ENCODE data around the gene QRICH1. TPM values are rescaled to one million over a fixed set of nuclear protein-coding genes. Genes with fewer than 3 reads are reported as not detected.

QRICH1 gene
- total and polyA plus RNA-seq, 10 of the 15 experiments (the other 5 are each of a cell fraction or from before 2014, with no cell fraction given): 22.2 to 116 (median 81.4) TPM

DNA sequence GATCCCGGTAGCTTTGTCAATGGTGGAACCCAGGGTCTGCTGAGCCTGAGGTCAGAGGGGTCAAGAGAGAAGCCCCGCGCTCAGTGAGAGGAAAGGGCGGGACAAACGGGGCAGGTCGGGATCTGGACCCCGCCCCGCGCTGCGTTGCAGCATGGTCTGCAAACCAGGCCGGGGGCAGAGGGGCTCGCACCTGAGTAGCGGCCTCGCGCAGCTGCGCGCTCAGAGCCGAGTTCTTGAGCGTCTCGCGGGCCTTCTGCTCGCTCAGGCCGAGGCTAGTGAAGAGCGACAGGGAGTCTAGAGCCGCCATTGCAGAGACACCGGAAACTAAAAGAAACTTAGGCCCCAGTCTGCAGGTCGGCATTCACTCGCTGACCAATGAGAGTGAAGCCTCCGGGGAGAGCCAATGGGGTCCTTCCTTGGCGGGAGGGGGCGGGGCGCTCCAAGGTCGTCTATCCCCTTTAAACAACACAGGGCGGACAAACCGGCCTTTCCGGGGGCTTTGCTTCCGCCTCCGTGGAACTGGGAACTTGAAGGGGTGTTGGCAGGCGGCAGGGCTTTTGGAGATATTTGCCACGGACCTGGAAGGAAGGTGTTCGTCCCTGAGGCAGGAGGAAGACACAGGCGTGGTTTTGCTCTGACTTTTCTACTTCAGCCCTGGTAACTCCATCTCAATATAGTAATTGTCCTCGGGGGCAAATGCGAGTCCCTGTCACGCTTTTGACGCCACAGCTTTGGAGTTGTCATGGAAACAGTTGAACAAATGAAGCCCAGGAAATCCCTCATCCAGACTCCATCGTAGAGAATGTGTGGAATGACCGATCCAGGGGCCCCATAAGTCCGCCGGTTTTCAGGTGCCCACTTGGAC lies 10.8 kb upstream of the QRICH1 start, which contains the start of gene QARS1 (continued):
- TF ChIP-seq, protein P1, sequence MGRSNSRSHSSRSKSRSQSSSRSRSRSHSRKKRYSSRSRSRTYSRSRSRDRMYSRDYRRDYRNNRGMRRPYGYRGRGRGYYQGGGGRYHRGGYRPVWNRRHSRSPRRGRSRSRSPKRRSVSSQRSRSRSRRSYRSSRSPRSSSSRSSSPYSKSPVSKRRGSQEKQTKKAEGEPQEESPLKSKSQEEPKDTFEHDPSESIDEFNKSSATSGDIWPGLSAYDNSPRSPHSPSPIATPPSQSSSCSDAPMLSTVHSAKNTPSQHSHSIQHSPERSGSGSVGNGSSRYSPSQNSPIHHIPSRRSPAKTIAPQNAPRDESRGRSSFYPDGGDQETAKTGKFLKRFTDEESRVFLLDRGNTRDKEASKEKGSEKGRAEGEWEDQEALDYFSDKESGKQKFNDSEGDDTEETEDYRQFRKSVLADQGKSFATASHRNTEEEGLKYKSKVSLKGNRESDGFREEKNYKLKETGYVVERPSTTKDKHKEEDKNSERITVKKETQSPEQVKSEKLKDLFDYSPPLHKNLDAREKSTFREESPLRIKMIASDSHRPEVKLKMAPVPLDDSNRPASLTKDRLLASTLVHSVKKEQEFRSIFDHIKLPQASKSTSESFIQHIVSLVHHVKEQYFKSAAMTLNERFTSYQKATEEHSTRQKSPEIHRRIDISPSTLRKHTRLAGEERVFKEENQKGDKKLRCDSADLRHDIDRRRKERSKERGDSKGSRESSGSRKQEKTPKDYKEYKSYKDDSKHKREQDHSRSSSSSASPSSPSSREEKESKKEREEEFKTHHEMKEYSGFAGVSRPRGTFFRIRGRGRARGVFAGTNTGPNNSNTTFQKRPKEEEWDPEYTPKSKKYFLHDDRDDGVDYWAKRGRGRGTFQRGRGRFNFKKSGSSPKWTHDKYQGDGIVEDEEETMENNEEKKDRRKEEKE (IDR thresholded peaks at IDR 0.05): no peak
- TF ChIP-seq, protein P2, sequence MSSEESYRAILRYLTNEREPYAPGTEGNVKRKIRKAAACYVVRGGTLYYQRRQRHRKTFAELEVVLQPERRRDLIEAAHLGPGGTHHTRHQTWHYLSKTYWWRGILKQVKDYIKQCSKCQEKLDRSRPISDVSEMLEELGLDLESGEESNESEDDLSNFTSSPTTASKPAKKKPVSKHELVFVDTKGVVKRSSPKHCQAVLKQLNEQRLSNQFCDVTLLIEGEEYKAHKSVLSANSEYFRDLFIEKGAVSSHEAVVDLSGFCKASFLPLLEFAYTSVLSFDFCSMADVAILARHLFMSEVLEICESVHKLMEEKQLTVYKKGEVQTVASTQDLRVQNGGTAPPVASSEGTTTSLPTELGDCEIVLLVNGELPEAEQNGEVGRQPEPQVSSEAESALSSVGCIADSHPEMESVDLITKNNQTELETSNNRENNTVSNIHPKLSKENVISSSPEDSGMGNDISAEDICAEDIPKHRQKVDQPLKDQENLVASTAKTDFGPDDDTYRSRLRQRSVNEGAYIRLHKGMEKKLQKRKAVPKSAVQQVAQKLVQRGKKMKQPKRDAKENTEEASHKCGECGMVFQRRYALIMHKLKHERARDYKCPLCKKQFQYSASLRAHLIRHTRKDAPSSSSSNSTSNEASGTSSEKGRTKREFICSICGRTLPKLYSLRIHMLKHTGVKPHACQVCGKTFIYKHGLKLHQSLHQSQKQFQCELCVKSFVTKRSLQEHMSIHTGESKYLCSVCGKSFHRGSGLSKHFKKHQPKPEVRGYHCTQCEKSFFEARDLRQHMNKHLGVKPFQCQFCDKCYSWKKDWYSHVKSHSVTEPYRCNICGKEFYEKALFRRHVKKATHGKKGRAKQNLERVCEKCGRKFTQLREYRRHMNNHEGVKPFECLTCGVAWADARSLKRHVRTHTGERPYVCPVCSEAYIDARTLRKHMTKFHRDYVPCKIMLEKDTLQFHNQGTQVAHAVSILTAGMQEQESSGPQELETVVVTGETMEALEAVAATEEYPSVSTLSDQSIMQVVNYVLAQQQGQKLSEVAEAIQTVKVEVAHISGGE (CRISPR knock-in tag; IDR thresholded peaks at IDR 0.05): no peak
- TF ChIP-seq, protein P3, sequence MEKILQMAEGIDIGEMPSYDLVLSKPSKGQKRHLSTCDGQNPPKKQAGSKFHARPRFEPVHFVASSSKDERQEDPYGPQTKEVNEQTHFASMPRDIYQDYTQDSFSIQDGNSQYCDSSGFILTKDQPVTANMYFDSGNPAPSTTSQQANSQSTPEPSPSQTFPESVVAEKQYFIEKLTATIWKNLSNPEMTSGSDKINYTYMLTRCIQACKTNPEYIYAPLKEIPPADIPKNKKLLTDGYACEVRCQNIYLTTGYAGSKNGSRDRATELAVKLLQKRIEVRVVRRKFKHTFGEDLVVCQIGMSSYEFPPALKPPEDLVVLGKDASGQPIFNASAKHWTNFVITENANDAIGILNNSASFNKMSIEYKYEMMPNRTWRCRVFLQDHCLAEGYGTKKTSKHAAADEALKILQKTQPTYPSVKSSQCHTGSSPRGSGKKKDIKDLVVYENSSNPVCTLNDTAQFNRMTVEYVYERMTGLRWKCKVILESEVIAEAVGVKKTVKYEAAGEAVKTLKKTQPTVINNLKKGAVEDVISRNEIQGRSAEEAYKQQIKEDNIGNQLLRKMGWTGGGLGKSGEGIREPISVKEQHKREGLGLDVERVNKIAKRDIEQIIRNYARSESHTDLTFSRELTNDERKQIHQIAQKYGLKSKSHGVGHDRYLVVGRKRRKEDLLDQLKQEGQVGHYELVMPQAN (conservative IDR thresholded peaks at IDR 0.05): peak; percentile 80
- TF ChIP-seq STAT1 (conservative IDR thresholded peaks at IDR 0.05) (no peak; the same call in 1 of the 2 replicates), CHD4 (IDR thresholded peaks at IDR 0.05) (no peak), SPI1 (IDR thresholded peaks at IDR 0.05; ENCODE audit: borderline replicate concordance, insufficient read depth, low read depth, low read length) (no peak), IKZF2 (IDR thresholded peaks at IDR 0.05) (no peak), POU2F2 (IDR thresholded peaks at IDR 0.05; ENCODE audit: borderline replicate concordance, low read depth, low read length) (peak; percentile 39; the same call in 1 of the 3 replicates), TBL1XR1 (IDR thresholded peaks at IDR 0.05; ENCODE audit: low read depth, low read length) (no peak), RFX5 (IDR thresholded peaks at IDR 0.05; ENCODE audit: low read depth, low read length) (no peak), CEBPB (IDR thresholded peaks at IDR 0.05; ENCODE audit: borderline replicate concordance in 1 of 2, low read depth in 2 of 2, low read length in 2 of 2) (no peak), LARP7 (IDR thresholded peaks at IDR 0.05) (0 out of 2 replicates have a peak, but pooled peaks have one; percentile 28), MYB (IDR thresholded peaks at IDR 0.05; ENCODE audit: borderline replicate concordance, low read depth, low read length) (no peak), CBX3 (IDR thresholded peaks at IDR 0.05; ENCODE audit: borderline replicate concordance, low read depth) (no peak), HCFC1 (IDR thresholded peaks at IDR 0.05; ENCODE audit: low read length) (peak; percentile 45), TCF7 (IDR thresholded peaks at IDR 0.05; ENCODE audit: borderline replicate concordance) (no peak)
- TF ChIP-seq, protein P4, sequence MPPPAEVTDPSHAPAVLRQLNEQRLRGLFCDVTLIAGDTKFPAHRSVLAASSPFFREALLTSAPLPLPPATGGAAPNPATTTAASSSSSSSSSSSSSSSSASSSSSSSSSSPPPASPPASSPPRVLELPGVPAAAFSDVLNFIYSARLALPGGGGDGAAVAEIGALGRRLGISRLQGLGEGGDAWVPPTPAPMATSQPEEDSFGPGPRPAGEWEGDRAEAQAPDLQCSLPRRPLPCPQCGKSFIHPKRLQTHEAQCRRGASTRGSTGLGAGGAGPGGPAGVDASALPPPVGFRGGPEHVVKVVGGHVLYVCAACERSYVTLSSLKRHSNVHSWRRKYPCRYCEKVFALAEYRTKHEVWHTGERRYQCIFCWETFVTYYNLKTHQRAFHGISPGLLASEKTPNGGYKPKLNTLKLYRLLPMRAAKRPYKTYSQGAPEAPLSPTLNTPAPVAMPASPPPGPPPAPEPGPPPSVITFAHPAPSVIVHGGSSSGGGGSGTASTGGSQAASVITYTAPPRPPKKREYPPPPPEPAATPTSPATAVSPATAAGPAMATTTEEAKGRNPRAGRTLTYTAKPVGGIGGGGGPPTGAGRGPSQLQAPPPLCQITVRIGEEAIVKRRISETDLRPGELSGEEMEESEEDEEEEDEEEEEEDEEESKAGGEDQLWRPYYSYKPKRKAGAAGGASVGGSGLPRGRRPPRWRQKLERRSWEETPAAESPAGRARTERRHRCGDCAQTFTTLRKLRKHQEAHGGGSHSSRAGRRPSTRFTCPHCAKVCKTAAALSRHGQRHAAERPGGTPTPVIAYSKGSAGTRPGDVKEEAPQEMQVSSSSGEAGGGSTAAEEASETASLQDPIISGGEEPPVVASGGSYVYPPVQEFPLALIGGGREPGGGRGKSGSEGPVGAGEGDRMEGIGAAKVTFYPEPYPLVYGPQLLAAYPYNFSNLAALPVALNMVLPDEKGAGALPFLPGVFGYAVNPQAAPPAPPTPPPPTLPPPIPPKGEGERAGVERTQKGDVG (CRISPR knock-in tag; IDR thresholded peaks at IDR 0.05): no peak
